SK-N-SH treated with all-trans-retinoic acid at 6 μM for 48 hours (cell line): ENCODE results near the gene ATRNL1.

Experiments used
- CREB5 ChIP-seq: fragments of 250-450 bp; sonication (Bioruptor Pico); IDR thresholded peaks from 2 replicates; pipeline ENCODE4 v1.5.1; 2020; ENCODE audit warnings: low read depth, mild to moderate bottlenecking, moderate library complexity
- CSRNP3 ChIP-seq: fragments of 250-450 bp; sonication (Bioruptor Pico); IDR thresholded peaks from 2 replicates; pipeline ENCODE4 v1.5.1; 2021; ENCODE audit warnings: mild to moderate bottlenecking, moderate library complexity
- ESRRG ChIP-seq: fragments of 250-450 bp; sonication (Bioruptor Pico); IDR thresholded peaks from 2 replicates; pipeline ENCODE4 v1.6.1; 2021; ENCODE audit warnings: mild to moderate bottlenecking
- OSR1 ChIP-seq: fragments of 250-450 bp; sonication (Bioruptor Pico); IDR thresholded peaks from 2 replicates; pipeline ENCODE4 v1.8.0; 2022; ENCODE audit warnings: moderate library complexity, mild to moderate bottlenecking, inconsistent platforms
- PATZ1 ChIP-seq: fragments of 250-450 bp; sonication (Bioruptor Pico); IDR thresholded peaks from 2 replicates; pipeline ENCODE4 v1.8.0; 2020; ENCODE audit warnings: mild to moderate bottlenecking, moderate library complexity, borderline replicate concordance
- POU6F1 ChIP-seq: fragments of 250-450 bp; sonication (Bioruptor Pico); IDR thresholded peaks from 2 replicates; pipeline ENCODE4 v1.8.0; 2021; ENCODE audit warnings: low read depth, mild to moderate bottlenecking, moderate library complexity, borderline replicate concordance
- RARB ChIP-seq: fragments of 250-450 bp; sonication (Bioruptor Pico); IDR thresholded peaks from 2 replicates; pipeline ENCODE4 v1.8.0; 2021; ENCODE audit warnings: mild to moderate bottlenecking, moderate library complexity
- SNAI2 ChIP-seq: fragments of 250-450 bp; sonication (Bioruptor Pico); IDR thresholded peaks from 2 replicates; pipeline ENCODE4 v1.5.0; 2020; ENCODE audit warnings: mild to moderate bottlenecking, moderate library complexity
- TSHZ2 ChIP-seq: fragments of 250-450 bp; sonication (Bioruptor Pico); IDR thresholded peaks from 2 replicates; pipeline ENCODE4 v1.5.0; 2020; ENCODE audit warnings: mild to moderate bottlenecking, moderate library complexity
- ZC3H10 ChIP-seq: fragments of 250-450 bp; sonication (Bioruptor Pico); IDR thresholded peaks from 2 replicates; pipeline ENCODE4 v1.5.1; 2021; ENCODE audit warnings: mild to moderate bottlenecking, moderate library complexity
- ZFP3 ChIP-seq: fragments of 250-450 bp; sonication (Bioruptor Pico); IDR thresholded peaks from 2 replicates; pipeline ENCODE4 v1.5.0; 2020; ENCODE audit warnings: mild to moderate bottlenecking, moderate library complexity
- ZFP30 ChIP-seq: fragments of 450-650 bp; formaldehyde crosslinking; IDR thresholded peaks from 2 replicates; pipeline ENCODE4 v1.5.0; 2022; ENCODE audit warnings: mild to moderate bottlenecking, moderate library complexity
- ZNF565 ChIP-seq: fragments of 450-650 bp; formaldehyde crosslinking; conservative IDR thresholded peaks from 2 replicates; pipeline ENCODE4 v1.5.0; 2020; ENCODE audit warnings: low read depth, mild to moderate bottlenecking, moderate library complexity
- ZNF70 ChIP-seq: fragments of 450-650 bp; formaldehyde crosslinking; IDR thresholded peaks from 2 replicates; pipeline ENCODE4 v1.5.0; 2020; ENCODE audit warnings: mild to moderate bottlenecking, moderate library complexity

- TF ChIP-seq ZFP3 (CRISPR knock-in tag) = no peak
- TF ChIP-seq OSR1 (CRISPR knock-in tag) = no peak
- no peak for TF ChIP-seq POU6F1 (CRISPR knock-in tag)
- TF ChIP-seq ZNF70 (CRISPR knock-in tag) = no peak
- no peak for TF ChIP-seq ESRRG (CRISPR knock-in tag)
- TF ChIP-seq SNAI2 = no peak
- TF ChIP-seq CREB5 (CRISPR knock-in tag) = no peak
- no peak for TF ChIP-seq ZNF565
- no peak for TF ChIP-seq RARB (CRISPR knock-in tag)
- no peak for TF ChIP-seq PATZ1 (CRISPR knock-in tag)
- no peak for TF ChIP-seq ZC3H10 (CRISPR knock-in tag)
- no peak for TF ChIP-seq ZFP30 (CRISPR knock-in tag)
- no peak for TF ChIP-seq CSRNP3
- TF ChIP-seq TSHZ2 (CRISPR knock-in tag) = no peak
Measured at GRCh38 chr10:115982526-115982925, 889.4 kb downstream of the ATRNL1 start.
